ENCODE measurements around the gene ARL6IP4.

DNA sequence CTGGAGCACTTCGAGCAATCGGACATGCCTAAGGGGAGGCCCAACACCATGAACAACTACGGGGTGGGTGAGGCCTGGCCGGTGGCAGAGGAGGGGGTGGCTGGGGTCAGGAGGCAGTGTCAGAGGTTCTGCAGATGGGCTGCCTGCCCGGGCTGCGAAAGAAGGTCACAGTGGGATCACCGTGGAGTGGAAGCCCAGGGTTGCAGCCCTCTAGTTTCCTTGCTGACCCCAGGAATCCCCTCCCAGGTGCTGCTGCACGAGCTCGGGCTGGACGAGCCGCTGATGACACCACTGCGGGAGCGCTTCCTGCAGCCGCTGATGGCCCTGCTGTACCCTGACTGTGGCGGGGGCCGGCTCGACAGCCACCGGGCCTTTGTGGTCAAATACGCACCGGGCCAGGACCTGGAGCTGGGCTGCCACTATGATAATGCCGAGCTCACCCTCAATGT lies 1.9 kb upstream of the ARL6IP4 start:
- TF ChIP-seq POLR2A (IDR thresholded peaks at IDR 0.05) (no peak), CTCF (IDR thresholded peaks at IDR 0.05) (no peak)
